ENCODE results near the gene AP3B2.

DNA sequence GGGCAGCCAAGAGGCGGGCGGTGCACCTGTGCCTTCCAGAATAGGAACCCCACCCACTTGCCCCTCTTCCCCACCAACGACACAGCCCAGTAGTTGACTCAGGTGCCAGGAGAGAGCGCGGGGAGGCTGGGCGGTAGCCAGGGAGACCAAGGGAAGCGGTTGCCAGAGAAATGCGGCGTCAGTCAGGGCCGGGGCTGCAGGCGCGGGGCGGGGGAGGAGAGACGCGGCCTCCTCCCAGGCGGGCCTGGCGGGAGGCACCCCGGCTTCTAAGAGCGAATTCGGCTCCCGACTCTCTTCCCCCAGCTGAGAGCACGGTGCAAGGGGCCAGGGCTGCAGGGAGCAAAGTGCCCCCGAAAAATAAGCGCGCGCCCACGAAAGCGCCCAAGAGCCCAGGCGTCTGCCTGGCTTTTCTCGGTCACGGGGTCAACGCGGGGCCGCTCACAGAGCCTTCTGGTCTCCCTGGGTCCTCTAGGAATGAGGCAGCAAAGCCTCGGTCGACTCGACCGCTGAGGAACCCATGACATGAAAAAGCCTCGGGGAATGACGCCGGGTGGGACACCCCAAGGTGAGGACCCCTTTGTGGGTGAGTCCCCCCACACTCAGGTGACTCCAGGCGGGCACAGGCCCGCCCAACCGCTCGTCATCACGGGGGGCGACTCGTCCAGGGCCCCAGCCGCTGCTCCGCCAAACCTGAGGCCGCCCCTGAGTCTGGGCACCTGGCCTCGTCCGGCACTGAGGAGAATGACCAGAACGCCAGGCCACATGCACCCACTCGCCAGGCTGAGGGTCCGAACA lies 63.2 kb downstream of the AP3B2 start:
- TF ChIP-seq, protein P1, sequence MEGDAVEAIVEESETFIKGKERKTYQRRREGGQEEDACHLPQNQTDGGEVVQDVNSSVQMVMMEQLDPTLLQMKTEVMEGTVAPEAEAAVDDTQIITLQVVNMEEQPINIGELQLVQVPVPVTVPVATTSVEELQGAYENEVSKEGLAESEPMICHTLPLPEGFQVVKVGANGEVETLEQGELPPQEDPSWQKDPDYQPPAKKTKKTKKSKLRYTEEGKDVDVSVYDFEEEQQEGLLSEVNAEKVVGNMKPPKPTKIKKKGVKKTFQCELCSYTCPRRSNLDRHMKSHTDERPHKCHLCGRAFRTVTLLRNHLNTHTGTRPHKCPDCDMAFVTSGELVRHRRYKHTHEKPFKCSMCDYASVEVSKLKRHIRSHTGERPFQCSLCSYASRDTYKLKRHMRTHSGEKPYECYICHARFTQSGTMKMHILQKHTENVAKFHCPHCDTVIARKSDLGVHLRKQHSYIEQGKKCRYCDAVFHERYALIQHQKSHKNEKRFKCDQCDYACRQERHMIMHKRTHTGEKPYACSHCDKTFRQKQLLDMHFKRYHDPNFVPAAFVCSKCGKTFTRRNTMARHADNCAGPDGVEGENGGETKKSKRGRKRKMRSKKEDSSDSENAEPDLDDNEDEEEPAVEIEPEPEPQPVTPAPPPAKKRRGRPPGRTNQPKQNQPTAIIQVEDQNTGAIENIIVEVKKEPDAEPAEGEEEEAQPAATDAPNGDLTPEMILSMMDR (IDR thresholded peaks at IDR 0.05) = no peak
- no peak for TF ChIP-seq POLR2A (IDR thresholded peaks at IDR 0.05)
- no peak for TF ChIP-seq EP300 (IDR thresholded peaks at IDR 0.05; ENCODE audit: low read depth)
- TF ChIP-seq POLR2AphosphoS5 (IDR thresholded peaks at IDR 0.05) = no peak

Data from transverse colon (tissue), 4 donors.